Measurements from ENCODE around the gene PIH1D2. TPM values are rescaled to one million over a fixed set of nuclear protein-coding genes. Genes with fewer than 3 reads are reported as not detected.

PIH1D2 gene
- total RNA-seq, 1 experiment from 2014 or later: 0.85 TPM

- CTCF ChIA-PET: no interaction called here
- Mint-ChIP-seq H3K4me3 (no peak overlapping the region), H3K4me1 (peaks cover 5% of the 10 kb centered on the region), H3K27ac (no peak overlapping the region), H3K9me3 (no peaks in the 10 kb centered on the region), H3K36me3 (peaks cover 4% of the 10 kb centered on the region; the same call in 1 of the 2 replicates), H3K27me3 (ENCODE audit: low read depth) (no peaks in the 10 kb centered on the region)
- TF ChIP-seq PREB (CRISPR knock-in tag; IDR thresholded peaks at IDR 0.05; ENCODE audit: borderline replicate concordance): no peak
- no peak for TF ChIP-seq KAT7 (CRISPR knock-in tag; IDR thresholded peaks at IDR 0.05; ENCODE audit: borderline replicate concordance)
- TF ChIP-seq HMGXB4 (CRISPR knock-in tag; IDR thresholded peaks at IDR 0.05): no peak
- TF ChIP-seq, protein P1, sequence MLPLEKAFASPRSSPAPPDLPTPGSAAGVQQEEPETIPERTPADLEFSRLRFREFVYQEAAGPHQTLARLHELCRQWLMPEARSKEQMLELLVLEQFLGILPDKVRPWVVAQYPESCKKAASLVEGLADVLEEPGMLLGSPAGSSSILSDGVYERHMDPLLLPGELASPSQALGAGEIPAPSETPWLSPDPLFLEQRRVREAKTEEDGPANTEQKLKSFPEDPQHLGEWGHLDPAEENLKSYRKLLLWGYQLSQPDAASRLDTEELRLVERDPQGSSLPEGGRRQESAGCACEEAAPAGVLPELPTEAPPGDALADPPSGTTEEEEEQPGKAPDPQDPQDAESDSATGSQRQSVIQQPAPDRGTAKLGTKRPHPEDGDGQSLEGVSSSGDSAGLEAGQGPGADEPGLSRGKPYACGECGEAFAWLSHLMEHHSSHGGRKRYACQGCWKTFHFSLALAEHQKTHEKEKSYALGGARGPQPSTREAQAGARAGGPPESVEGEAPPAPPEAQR (CRISPR knock-in tag; IDR thresholded peaks at IDR 0.05): no peak
- TF ChIP-seq, protein P2, sequence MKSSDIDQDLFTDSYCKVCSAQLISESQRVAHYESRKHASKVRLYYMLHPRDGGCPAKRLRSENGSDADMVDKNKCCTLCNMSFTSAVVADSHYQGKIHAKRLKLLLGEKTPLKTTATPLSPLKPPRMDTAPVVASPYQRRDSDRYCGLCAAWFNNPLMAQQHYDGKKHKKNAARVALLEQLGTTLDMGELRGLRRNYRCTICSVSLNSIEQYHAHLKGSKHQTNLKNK (CRISPR knock-in tag; IDR thresholded peaks at IDR 0.05): no peak
- no peak for TF ChIP-seq FOXP4 (CRISPR knock-in tag; IDR thresholded peaks at IDR 0.05)
- TF ChIP-seq NFE2L1 (CRISPR knock-in tag; IDR thresholded peaks at IDR 0.05): no peak
- TF ChIP-seq NR3C1 (CRISPR knock-in tag; conservative IDR thresholded peaks at IDR 0.05; ENCODE audit: low read depth): no peak
- TF ChIP-seq CDX4 (CRISPR knock-in tag; IDR thresholded peaks at IDR 0.05; ENCODE audit: borderline replicate concordance): no peak
- no peak for TF ChIP-seq ZNF532 (CRISPR knock-in tag; IDR thresholded peaks at IDR 0.05; ENCODE audit: borderline replicate concordance)
- no peak for TF ChIP-seq ZNF121 (CRISPR knock-in tag; IDR thresholded peaks at IDR 0.05)
- TF ChIP-seq NR1H2 (CRISPR knock-in tag; IDR thresholded peaks at IDR 0.05): no peak
- no peak for TF ChIP-seq GRHL2 (CRISPR knock-in tag; IDR thresholded peaks at IDR 0.05; ENCODE audit: insufficient replicate concordance, severe bottlenecking)
- POLR2A ChIA-PET: no interaction called here
- no peak for DNase-seq (ENCODE audit: low spot score)
- no peak for ATAC-seq
Measured at GRCh38 chr11:112019066-112019465, 54.8 kb downstream of the PIH1D2 start.

Other genes starting within 250 kb of the PIH1D2 start
- gene ALG9, start 202.4 kb downstream of the PIH1D2 start, total RNA-seq (2021): 19.7 to 20.9 TPM (median 20.6 TPM) in 3 replicates
- 1.9 to 2.5 TPM (median 2.2 TPM) in 3 replicates for gene FDXACB1, start 194.9 kb downstream of the PIH1D2 start, total RNA-seq (2021)
- 18.7 to 22.6 TPM (median 20.4 TPM) in 3 replicates for gene CFAP68, start 194.5 kb downstream of the PIH1D2 start, total RNA-seq (2021)
- 1.3 to 2.1 TPM (median 1.4 TPM) in 3 replicates for gene CRYAB, start 162.2 kb downstream of the PIH1D2 start, total RNA-seq (2021)
- 0.33 to 0.62 TPM (median 0.55 TPM) in 3 replicates for gene HSPB2, start 161.3 kb downstream of the PIH1D2 start, total RNA-seq (2021)
- gene C11orf52, start 155.1 kb downstream of the PIH1D2 start, total RNA-seq (2021): 2.1 to 4.2 TPM (median 3.0 TPM) in 3 replicates
- 12.6 to 14.6 TPM (median 13.5 TPM) in 3 replicates for gene DIXDC1, start 136.7 kb downstream of the PIH1D2 start, total RNA-seq (2021)
- 55.7 to 60.4 TPM (median 56.6 TPM) in 3 replicates for gene DLAT, start 48.6 kb downstream of the PIH1D2 start, total RNA-seq (2021)
- gene NKAPD1, start 282 bp upstream of the PIH1D2 start, total RNA-seq (2021): 15.3 to 17.1 TPM (median 15.6 TPM) in 3 replicates
- 67.9 to 88.2 TPM (median 74.4 TPM) in 3 replicates for gene TIMM8B, start 12.7 kb upstream of the PIH1D2 start, total RNA-seq (2021)
- 94.3 to 105 TPM (median 98.9 TPM) in 3 replicates for gene SDHD, start 12.9 kb upstream of the PIH1D2 start, total RNA-seq (2021)
- 0.74 to 0.82 TPM (median 0.82 TPM) in 3 replicates for gene IL18, start 90.1 kb upstream of the PIH1D2 start, total RNA-seq (2021)
- gene TEX12, start 93.4 kb upstream of the PIH1D2 start, total RNA-seq (2021): not detected in 3 replicates
- gene BCO2, start 101.5 kb upstream of the PIH1D2 start, total RNA-seq (2021): 0.48 to 1.3 TPM (median 1.0 TPM) in 3 replicates
- gene PTS, start 152.4 kb upstream of the PIH1D2 start, total RNA-seq (2021): 23.5 to 26.7 TPM (median 25.7 TPM) in 3 replicates
- not detected in 3 replicates for gene PLET1, start 186.8 kb upstream of the PIH1D2 start, total RNA-seq (2021)